Stimulated activated memory B cell treated with anti-CD40 and anti-IgM and Interleukin-4, amounts not matched to agents 10 μg/mL and 1 μg/mL and 100 μg/mL, for 72 hours (primary cell): ENCODE results near the gene CORO1A.
"Not testable (repeated sequence)": the region's sequence is repeated elsewhere in the genome, so short reads cannot be mapped to it uniquely, and the experiment has no call there.

Source experiments
- ATAC-seq: fragments of 150-1000 bp; cut with Tn5 transposase; 2 replicates; pipeline ENCODE4 v1.10.0; 2021
- H3K27ac Mint-ChIP-seq: one replicate; pipeline ENCODE4 v1.8.0; 2022; ENCODE audit warnings: mild to moderate bottlenecking, mixed read lengths
- H3K27me3 Mint-ChIP-seq: one replicate; pipeline ENCODE4 v1.8.0; 2022; ENCODE audit warnings: mixed read lengths
- H3K36me3 Mint-ChIP-seq: one replicate; pipeline ENCODE4 v1.8.0; 2022; ENCODE audit warnings: mixed read lengths
- H3K4me1 Mint-ChIP-seq: one replicate; pipeline ENCODE4 v1.8.0; 2022; ENCODE audit warnings: mixed read lengths
- H3K4me3 Mint-ChIP-seq: one replicate; pipeline ENCODE4 v1.8.0; 2022; ENCODE audit warnings: mild to moderate bottlenecking, moderate library complexity, mixed read lengths
- H3K9me3 Mint-ChIP-seq: one replicate; pipeline ENCODE4 v1.8.0; 2022; ENCODE audit warnings: mixed read lengths

Gene CORO1A

GRCh38 chr16:30186444-30186781 is 3.0 kb downstream of the CORO1A start:
- H3K36me3 Mint-ChIP-seq, result peaks cover 44% of the 10 kb centered on the region
- no peak for ATAC-seq
- H3K27me3 Mint-ChIP-seq, result no peaks in the 10 kb centered on the region
- H3K4me3 Mint-ChIP-seq, result peak overlapping the region; percentile 94
- peak overlapping the region; percentile 98 for H3K27ac Mint-ChIP-seq
- H3K9me3 Mint-ChIP-seq, result no peaks in the 10 kb centered on the region
- peaks cover 39% of the 10 kb centered on the region for H3K4me1 Mint-ChIP-seq

DNA sequence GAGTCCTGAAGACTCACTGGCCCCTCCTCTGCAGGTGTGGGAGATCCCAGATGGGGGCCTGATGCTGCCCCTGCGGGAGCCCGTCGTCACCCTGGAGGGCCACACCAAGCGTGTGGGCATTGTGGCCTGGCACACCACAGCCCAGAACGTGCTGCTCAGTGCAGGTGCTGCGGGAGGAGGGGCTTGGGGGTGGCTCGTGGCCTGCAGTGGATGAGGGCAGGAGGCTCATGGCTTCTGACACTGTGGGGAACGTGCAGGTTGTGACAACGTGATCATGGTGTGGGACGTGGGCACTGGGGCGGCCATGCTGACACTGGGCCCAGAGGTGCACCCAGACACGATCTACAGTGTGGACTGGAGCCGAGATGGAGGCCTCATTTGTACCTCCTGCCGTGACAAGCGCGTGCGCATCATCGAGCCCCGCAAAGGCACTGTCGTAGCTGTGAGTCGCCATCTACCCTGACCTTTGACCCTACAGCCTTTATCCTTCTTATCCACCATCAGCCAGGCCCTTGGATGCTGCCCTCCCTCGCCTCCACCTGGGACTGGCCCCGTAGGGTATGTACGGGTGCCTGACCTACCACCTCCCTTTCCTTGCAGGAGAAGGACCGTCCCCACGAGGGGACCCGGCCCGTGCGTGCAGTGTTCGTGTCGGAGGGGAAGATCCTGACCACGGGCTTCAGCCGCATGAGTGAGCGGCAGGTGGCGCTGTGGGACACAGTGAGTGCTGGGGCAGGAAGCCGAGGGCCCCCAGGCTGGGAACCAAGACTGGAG is 3.6 kb downstream of the CORO1A start:
- Mint-ChIP-seq H3K4me3 (peak overlapping the region; percentile 94), H3K27me3 (no peaks in the 10 kb centered on the region), H3K4me1 (peaks cover 36% of the 10 kb centered on the region), H3K9me3 (no peaks in the 10 kb centered on the region), H3K36me3 (peaks cover 44% of the 10 kb centered on the region), H3K27ac (peak overlapping the region; percentile 98)
- no peak for ATAC-seq

- H3K4me3 Mint-ChIP-seq, result peak overlapping the region; percentile 94
- peaks cover 44% of the 10 kb centered on the region for H3K36me3 Mint-ChIP-seq
- no peaks in the 10 kb centered on the region for H3K27me3 Mint-ChIP-seq
- H3K9me3 Mint-ChIP-seq, result no peaks in the 10 kb centered on the region
- peaks cover 31% of the 10 kb centered on the region for H3K4me1 Mint-ChIP-seq
- peak overlapping the region; percentile 98 for H3K27ac Mint-ChIP-seq
- no peak for ATAC-seq
Measured at GRCh38 chr16:30187556-30187865, 4.1 kb downstream of the CORO1A start.

DNA sequence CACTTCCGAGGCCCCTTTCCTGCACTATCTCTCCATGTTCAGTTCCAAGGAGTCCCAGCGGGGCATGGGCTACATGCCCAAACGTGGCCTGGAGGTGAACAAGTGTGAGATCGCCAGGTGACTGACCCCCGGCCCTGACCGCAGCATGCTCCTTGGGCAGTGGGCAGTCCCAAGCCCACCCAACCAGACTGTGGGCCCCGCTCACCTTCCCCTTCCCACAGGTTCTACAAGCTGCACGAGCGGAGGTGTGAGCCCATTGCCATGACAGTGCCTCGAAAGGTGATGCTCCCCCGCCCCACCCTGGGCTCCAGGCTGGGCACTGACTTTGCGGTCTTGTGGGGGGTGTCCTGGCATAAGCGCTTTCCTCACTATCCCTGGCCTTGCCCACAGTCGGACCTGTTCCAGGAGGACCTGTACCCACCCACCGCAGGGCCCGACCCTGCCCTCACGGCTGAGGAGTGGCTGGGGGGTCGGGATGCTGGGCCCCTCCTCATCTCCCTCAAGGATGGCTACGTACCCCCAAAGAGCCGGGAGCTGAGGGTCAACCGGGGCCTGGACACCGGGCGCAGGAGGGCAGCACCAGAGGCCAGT is 4.7 kb downstream of the CORO1A start:
- ATAC-seq, result no peak
- no peaks in the 10 kb centered on the region for H3K27me3 Mint-ChIP-seq
- H3K4me1 Mint-ChIP-seq, result peaks cover 27% of the 10 kb centered on the region
- H3K27ac Mint-ChIP-seq, result peak overlapping the region; percentile 98
- H3K4me3 Mint-ChIP-seq, result peak overlapping the region; percentile 31
- no peaks in the 10 kb centered on the region for H3K9me3 Mint-ChIP-seq
- H3K36me3 Mint-ChIP-seq, result peaks cover 44% of the 10 kb centered on the region

DNA sequence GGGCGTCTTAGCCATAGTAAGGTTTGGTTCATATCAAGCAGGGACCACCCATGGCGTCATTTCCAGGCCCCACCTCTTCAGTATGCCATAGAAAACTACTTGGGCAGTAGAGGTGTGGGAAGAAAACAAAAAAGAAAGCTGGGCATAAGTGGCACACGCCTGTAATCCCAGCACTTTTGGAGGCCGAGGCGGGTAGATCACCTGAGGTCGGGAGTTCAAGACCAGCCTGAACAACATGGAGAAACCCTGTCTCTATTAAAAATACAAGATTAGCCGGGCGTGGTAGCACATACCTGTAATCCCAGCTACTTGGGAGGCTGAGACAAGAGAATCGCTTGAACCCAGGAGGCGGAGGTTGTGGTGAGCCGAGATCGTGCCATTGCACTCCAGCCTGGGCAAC is 7.8 kb downstream of the CORO1A start:
- not testable (repeated sequence) for ATAC-seq, H3K9me3 Mint-ChIP-seq, H3K4me3 Mint-ChIP-seq, H3K27ac Mint-ChIP-seq, H3K27me3 Mint-ChIP-seq
- Mint-ChIP-seq H3K4me1 (peaks cover 15% of the 10 kb centered on the region), H3K36me3 (peaks cover 20% of the 10 kb centered on the region)

- H3K9me3 Mint-ChIP-seq, H3K27me3 Mint-ChIP-seq, H3K4me1 Mint-ChIP-seq, H3K36me3 Mint-ChIP-seq, H3K4me3 Mint-ChIP-seq, H3K27ac Mint-ChIP-seq: not testable (repeated sequence)
- ATAC-seq, result peak; percentile 43
Measured at GRCh38 chr16:30193098-30193497, 9.7 kb downstream of the CORO1A start.

GRCh38 chr16:30193615-30194014 is 10.2 kb downstream of the CORO1A start, which contains the start of the genes BOLA2B and SLX1A:
BOLA2B (minus strand) TSS chr16:30193666; CDS start chr16:30193595, 71 bp downstream.
SLX1A (plus strand) TSS chr16:30193875; CDS start chr16:30194085, 210 bp downstream.
- not testable (repeated sequence) for H3K36me3 Mint-ChIP-seq

GRCh38 chr16:30194172-30194925 is 10.9 kb downstream of the CORO1A start:
- not testable (repeated sequence) for H3K9me3 Mint-ChIP-seq, H3K27ac Mint-ChIP-seq, H3K4me1 Mint-ChIP-seq, H3K36me3 Mint-ChIP-seq, H3K27me3 Mint-ChIP-seq, H3K4me3 Mint-ChIP-seq
- ATAC-seq, result peak; percentile 88

More at GRCh38 chr16:30193615-30194014, 10.2 kb downstream of the CORO1A start, which contains the start of the genes BOLA2B and SLX1A:
- H3K4me1 Mint-ChIP-seq, H3K27me3 Mint-ChIP-seq, H3K27ac Mint-ChIP-seq, H3K9me3 Mint-ChIP-seq, H3K4me3 Mint-ChIP-seq: not testable (repeated sequence)
- peak; percentile 96 for ATAC-seq

DNA sequence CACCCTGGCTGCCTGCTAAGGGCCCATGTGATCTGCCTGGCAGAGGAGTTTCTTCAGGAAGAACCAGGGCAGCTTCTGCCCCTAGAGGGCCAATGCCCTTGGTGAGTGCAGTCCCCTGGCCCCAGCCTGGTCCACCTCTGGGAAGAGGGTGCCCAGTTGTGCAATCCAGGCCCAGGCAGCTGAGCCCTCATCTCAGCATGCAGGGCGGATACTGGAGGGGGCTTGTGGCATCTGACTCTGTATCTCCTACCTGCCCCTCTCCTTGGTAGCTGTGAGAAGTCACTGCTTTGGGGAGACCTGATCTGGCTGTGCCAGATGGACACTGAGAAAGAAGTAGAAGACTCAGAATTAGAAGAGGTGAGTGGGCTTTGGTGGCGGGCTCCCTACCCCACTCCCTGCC is 13.6 kb downstream of the CORO1A start:
- H3K27me3 Mint-ChIP-seq, H3K9me3 Mint-ChIP-seq, H3K27ac Mint-ChIP-seq, H3K4me3 Mint-ChIP-seq, ATAC-seq, H3K4me1 Mint-ChIP-seq, H3K36me3 Mint-ChIP-seq: not testable (repeated sequence)

GRCh38 chr16:30199049-30199448 is 15.6 kb downstream of the CORO1A start, which contains the start of gene SULT1A3:
SULT1A3 (plus strand) TSS chr16:30199255; CDS start chr16:30200729, 1,474 bp downstream.
- ATAC-seq, H3K4me3 Mint-ChIP-seq, H3K27ac Mint-ChIP-seq, H3K36me3 Mint-ChIP-seq, H3K4me1 Mint-ChIP-seq, H3K9me3 Mint-ChIP-seq, H3K27me3 Mint-ChIP-seq: not testable (repeated sequence)

DNA sequence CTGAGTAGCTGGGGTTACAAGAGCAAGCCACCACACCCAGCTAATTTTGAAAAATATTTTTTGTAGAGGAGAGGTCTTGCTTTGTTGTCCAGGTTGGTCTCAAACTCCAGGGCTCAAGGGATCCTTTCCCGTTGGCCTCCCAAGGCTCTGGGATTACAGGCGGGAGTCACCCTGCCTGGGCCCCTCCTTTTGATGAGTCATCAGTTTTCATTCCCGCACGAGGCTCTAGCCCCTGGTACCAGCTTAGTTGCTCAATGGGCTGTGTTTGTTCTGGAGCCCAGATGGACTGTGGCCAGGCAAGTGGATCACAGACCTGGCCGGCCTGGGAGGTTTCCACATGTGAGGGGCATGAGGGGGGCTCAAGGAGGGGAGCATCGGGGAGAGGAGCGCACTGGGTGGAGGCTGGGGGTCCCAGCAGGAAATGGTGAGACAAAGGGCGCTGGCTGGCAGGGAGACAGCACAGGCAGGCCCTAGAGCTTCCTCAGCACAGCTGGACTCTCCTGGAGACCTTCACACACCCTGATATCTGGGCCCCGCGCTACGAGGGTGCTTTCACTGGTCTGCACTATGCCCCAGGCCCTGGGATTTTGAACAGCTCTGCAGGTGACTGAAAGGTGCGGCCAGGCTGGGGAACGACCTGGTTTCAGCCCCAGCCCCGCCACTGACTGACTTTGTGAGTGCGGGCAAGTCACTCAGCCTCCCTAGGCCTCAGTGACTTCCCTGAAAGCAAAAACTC is 16.4 kb downstream of the CORO1A start:
- not testable (repeated sequence) for H3K27ac Mint-ChIP-seq, H3K4me3 Mint-ChIP-seq, H3K9me3 Mint-ChIP-seq, H3K36me3 Mint-ChIP-seq, H3K4me1 Mint-ChIP-seq, ATAC-seq, H3K27me3 Mint-ChIP-seq

DNA sequence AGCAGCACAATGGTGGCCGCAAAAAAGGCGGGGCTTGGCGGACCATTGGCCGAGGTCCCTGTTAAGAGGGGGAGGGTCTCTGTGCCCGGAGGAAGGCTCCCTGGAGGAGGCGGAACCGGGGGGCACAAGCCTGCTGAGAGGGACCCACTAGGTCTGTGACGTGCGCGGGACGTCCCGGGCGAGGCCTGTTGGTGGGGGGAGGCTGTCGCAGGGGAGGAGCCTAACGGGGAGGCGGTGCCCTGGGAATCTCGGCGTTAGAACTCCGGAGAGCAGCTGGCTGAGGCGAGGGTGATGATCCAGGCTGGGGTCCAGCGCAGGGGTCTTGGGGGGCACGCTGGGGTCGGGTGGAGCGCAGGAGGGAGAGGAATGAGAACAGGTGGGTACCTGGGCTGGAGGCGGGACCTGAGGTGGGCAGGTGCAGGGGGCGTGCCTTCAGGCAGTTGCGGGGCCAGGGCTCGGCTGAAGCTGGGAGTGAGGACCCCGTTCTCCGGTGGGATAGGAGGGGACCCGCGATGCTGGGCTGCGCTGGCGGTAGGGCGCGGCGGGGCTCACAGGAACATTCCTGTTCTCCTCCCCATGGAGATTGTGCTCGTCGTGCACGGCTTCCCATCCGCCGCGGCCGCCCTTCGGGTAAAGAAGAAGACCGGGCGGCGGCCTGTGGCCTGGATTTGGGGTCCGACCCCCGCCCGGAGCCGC is 22.3 kb downstream of the CORO1A start:
- not testable (repeated sequence) for H3K27ac Mint-ChIP-seq, H3K9me3 Mint-ChIP-seq, H3K36me3 Mint-ChIP-seq, H3K4me1 Mint-ChIP-seq, H3K4me3 Mint-ChIP-seq, H3K27me3 Mint-ChIP-seq
- peak; percentile 75 for ATAC-seq

- H3K4me3 Mint-ChIP-seq, H3K27ac Mint-ChIP-seq, H3K36me3 Mint-ChIP-seq, H3K27me3 Mint-ChIP-seq, H3K4me1 Mint-ChIP-seq, H3K9me3 Mint-ChIP-seq: not testable (repeated sequence)
- ATAC-seq, result peak; percentile 37
Measured at GRCh38 chr16:30206252-30206651, 22.9 kb downstream of the CORO1A start.

GRCh38 chr16:30207063-30207704 is 23.8 kb downstream of the CORO1A start:
- not testable (repeated sequence) for H3K4me3 Mint-ChIP-seq, H3K4me1 Mint-ChIP-seq

More at GRCh38 chr16:30207063-30207704, 23.8 kb downstream of the CORO1A start:
- ATAC-seq, result peak; percentile 51
- H3K9me3 Mint-ChIP-seq, H3K36me3 Mint-ChIP-seq, H3K27ac Mint-ChIP-seq, H3K27me3 Mint-ChIP-seq: not testable (repeated sequence)
